HG02852 (cell line): Measurements from ENCODE around the gene TCEAL6.
A peak's percentile ranks its signal among the peaks of the same experiment; 100 is the strongest.
"Not testable (repeated sequence)": the region's sequence is repeated elsewhere in the genome, so short reads cannot be mapped to it uniquely, and the experiment has no call there.

ENCODE experiments used
- ATAC-seq: cut with Tn5 transposase; IDR thresholded peaks from one replicate; pipeline ENCODE4 v1.9.1; 2021; ENCODE audit warnings: mild to moderate bottlenecking, moderate library complexity; ENCODE audit not compliant: unreplicated experiment

TCEAL6 gene

DNA sequence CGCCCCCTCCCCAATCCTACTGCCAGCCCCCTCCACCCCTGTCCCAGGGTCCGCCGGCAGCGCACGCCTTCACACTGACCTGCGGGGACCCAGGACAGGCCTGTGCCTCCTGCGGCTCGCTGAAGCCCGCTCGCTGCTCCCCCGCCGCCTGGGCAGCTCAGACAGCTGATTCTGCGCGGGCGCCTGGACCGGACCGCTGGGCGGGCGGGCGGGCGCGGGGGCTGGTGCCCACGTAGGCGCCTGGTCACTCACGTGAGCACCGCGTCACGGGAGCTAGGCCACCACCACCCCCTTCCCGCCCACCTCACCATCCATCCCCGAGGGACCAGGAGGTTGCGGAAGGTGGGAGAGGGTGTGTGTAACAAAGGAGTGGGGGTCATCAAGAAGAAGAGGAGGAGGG is at the start of gene TCEAL6:
Gene TCEAL6 (minus strand): TSS at position 208 of the 400 bp plus-strand sequence.
- not testable (repeated sequence) for ATAC-seq

DNA sequence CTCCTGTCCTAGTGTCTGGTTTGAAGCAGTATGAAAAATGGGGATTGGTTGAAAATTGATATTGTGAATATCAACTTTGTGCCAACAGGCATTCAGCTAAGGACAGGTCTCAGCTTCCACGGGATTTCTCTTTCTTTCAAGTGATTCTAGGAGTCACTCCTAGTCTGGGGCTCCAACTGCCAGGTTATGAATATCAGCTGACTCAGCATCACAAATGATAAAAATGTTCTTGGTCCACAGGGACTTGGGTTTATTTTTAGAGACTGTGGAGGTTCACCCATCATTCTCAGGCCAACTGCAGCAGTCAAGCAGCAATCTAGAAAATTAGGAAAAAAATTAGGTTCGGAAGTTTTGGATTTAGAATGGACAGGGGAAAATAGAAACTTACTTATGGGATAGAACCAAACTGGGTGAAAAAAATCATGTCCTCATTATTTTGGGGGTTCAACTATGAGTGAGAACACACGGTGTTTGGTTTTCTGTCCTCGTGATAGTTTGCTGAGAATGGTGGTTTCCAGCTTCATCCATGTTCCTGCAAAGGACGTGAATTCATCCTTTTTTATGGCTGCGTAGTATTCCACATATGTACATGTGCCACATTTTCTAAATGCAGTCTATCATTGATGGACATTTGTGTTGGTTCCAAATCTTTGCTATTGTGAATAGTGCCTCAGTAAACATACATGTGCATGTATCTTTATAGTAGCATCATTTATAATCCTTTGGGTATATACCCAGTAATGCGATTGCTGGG is 43.9 kb upstream of the TCEAL6 start:
- ATAC-seq = no peak

DNA sequence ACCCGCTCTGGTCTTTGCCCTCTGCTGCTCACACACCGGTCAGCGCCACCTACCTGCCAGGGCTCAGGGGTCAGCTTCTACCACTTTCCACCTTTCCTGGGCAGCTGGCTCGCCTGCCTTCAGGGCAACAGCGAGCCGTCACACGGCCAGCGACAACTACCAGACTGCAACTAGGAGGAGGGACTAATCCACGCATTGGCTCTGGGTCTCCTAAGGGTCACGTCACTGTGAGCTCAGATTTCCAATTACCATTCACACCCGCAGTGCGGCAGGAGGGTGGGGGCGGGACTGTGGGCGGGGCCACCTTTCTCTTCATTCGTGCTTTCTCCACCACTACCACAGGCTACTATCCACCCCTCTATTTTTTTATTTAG is 13.5 kb upstream of the TCEAL6 start, which contains the start of gene BEX5:
Gene BEX5 (minus strand): TSS at position 172 of the 374 bp plus-strand sequence. CDS start 1,712 bp downstream, outside the sequence.
- peak; percentile 95 for ATAC-seq

DNA sequence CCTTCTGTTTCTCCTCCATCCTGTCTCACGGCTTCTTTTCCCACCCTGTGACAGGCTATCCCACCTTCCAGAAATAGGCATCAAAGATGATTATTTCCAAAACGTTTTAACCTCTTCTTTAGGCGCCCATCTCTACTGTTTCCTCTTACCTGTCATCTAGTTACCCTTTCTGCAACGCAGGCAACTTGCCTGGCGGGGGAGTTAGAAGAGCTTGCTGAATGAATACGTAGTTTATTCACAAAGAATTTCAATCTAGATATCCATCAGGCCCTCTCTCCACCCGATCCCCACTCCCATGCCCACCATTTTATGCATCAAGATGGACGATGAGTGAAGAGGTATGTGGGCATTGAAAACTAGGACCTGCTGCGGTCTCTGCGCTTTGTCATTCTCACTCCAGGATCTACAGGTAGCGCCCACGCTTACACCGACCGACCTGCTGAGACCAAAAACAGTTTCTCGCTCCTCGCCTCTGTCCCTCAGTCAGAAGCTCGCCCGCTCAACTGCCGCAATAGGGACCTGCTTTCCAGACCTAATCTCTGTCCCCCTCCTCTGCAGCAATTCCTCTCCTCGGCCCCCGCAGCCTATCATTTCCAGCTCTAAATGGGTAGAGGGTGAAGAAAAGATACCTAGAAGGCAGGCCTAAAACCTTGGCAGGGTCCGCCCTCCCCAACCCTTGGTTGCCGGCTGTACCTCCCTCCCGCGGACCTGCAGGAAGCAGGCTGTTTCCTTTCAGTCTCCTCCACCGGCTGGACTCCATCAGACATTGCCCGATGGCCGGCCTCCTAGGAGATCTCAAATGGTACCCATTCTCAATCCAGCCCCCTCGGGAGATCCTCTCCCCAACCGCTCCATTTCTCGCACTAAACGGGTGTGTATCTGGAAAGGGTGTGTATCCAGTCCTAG is 12.9 kb upstream of the TCEAL6 start:
- ATAC-seq = peak; percentile 39

DNA sequence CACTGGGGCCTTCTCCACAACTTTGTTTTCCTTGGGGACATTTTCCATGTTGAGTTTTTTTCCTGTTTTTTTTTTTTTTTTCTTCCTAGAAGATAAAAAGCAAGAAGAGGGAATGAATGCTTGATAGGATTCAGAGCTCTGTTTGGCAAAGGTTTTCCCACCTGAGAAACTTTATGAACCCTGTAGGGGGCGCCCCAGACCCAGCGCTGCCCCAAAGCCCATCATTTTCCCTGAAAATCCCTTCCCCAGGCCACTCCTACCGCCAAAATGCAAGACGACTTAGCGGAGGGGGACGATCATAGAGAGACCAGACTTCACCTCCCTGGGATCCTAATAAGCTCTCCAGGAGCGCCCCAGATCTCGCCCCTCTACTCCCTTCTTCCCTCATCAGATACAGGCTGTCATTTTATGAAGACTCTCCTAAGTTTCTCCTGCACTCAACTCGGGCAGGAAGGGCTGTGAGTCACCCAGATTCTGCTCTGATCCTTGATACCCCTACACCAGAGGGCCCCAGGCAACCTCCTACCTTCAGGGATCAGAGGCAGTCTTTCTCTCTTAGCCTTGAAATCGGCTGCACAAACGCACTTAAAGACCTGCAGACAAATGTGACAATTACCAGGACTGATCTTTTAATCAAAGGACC is 12.1 kb upstream of the TCEAL6 start:
- no peak for ATAC-seq

DNA sequence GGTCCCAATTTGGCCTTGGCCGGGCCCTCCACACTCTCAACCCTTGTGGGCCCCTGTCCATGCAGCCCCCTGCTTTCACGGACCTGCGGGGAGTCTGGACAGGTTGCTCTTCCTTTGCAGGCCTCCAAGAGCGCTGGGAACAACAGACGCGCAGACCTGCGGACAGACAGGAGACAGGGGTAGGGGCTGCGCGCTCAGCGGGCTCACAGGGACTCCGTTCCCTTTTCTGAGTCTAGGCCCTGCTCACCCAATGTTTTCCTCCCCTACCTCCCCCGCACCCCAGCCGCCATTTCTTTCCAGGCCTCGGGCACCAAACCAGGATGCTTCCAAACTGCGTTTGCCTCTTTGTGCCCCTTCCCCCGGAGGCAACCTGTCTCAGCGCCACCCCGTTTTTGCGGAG is 650 bp downstream of the TCEAL6 start:
- not testable (repeated sequence) for ATAC-seq

DNA sequence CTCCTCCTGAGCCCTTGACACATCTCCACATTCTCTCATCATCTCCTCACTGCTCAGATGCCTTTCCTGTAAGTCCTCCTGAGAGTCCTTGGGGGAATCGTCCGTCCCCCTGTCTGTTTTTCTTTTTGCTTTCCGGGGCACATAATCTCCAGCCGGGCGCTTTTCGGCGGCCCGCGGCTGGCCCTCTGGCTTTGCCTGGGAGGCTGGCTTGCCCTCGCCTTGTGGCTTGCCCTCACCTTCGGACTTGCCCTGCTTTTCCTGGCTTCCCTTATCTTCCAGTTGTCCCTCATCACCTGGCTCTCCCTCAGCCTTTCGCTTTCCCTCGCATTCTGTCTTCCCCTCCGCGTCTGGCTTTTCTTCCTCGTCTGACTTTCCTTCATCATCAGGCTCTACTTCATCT is 1.4 kb downstream of the TCEAL6 start:
- not testable (repeated sequence) for ATAC-seq

DNA sequence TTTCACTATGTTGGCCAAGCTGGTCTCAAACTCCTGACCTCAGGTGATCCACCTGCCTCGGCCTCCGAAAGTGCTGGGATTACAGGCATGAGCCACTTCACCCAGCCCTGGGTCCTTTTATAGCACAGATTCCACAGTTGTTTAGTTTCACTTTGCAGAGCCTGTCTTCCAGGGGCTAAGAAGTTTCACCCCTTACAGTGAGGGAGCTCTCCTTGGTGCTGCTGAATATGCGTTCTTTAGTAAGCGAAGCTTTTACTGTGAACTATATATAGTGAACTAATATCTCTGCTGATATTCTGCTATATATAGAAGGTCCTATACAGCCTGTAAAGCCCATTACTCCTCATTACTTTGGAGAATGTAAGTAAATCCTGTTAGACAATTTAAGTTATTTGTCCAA is 4.2 kb downstream of the TCEAL6 start:
- ATAC-seq = no peak

DNA sequence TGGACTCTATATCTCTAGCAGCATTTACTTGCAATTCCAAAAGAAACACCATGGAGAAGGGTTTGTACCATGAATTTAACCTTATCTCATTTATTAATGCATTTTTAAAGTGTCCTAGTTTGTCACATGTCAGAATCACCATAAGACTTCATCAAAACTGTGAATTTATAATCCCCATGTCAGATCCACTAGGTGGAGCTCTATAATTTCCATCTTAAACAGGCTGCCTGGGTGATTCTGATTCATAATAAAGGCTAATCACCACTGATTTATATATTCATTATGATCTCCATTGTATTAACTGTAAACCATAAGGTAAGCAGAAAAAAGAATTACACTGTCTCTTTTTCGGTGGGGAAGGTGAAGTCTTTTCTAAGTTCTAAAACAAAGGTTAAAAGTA is 12.8 kb downstream of the TCEAL6 start:
- no peak for ATAC-seq

DNA sequence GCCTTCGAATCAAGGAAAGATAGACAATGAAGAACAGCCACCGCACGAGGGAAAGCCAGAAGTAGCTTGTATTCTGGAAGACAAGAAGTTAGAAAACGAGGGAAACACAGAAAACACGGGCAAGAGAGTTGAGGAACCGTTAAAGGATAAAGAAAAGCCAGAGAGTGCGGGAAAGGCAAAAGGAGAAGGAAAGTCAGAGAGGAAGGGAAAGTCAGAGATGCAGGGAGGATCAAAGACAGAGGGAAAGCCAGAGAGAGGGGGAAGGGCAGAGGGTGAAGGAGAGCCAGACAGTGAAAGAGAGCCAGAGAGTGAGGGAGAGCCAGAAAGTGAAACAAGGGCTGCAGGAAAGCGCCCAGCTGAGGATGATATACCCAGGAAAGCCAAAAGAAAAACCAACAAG is 15.4 kb downstream of the TCEAL6 start:
- ATAC-seq = no peak

DNA sequence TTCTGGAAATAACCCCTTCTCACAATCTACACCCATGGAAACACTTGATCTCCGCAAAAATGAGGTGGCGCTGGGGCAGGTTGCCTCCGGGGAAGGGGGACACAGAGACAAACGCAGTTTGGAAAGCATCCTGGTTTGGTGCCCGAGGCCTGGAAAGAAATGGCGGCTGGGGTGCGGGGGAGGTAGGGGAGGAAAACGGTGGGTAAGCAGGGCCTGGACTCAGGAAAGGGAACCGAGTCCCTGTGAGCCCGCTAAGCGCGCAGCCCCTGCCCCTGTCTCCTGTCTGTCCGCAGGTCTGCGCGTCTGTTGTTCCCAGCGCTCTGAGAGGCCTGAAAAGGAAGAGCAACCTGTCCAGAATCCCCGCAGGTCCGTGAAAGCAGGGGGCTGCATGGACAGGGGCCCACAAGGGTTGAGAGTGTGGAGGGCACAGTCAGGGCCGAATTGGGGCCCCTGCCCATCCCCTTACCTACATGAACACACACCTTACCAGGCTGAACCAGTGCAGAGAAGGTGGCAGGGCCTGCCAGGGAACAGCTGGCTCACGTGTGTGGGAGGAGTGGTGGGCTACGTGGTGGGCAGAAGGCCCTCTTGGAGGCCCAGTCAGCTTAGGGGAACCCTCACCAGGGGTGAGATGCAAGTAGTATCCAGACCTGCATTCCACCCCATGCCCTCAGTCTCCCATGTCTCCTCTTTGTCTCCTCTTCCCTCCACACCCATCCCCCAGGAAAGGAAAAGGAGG is 16.0 kb downstream of the TCEAL6 start:
- not testable (repeated sequence) for ATAC-seq

DNA sequence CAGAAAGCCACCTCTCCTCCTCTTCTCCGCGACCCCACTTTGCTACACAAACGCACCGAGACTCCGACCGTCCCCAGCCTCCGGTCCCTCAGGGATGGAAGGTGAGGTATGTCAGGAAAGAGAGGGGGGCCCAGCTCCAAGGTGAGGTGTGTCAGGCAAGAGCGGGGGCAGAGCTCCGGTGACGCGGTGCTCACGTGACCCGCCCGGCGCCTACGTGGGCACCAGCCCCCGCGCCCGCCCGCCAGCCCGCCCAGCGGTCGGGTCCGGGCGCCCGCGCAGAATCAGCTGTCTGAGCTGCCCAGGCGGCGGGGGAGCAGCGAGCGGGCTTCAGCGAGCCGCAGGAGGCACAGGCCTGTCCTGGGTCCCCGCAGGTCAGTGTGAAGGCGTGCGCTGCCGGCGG is 16.8 kb downstream of the TCEAL6 start, which contains the start of gene TCEAL2:
Gene TCEAL2 (plus strand): TSS at position 244 of the 400 bp plus-strand sequence. CDS start 1,152 bp downstream, outside the sequence.
- ATAC-seq = not testable (repeated sequence)

DNA sequence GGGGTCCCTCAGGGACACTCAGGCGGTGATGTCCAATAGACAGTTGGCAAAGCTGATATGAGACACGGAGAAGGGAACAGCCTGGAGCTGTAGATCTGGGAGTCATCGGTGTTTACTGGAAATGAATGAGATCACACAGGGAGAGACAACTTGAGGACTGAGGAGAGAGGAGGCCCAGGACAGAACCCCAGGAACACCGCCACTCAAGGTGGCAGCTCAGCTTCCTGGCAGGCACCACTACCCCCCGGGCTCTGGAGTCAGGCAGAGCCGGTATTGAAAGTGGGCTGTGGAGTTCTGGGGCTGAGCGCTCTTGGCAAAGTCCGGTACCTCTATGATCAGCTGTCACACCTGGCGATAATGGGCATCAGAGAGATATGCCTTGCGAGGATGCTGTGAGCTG is 17.3 kb downstream of the TCEAL6 start:
- ATAC-seq = not testable (repeated sequence)

DNA sequence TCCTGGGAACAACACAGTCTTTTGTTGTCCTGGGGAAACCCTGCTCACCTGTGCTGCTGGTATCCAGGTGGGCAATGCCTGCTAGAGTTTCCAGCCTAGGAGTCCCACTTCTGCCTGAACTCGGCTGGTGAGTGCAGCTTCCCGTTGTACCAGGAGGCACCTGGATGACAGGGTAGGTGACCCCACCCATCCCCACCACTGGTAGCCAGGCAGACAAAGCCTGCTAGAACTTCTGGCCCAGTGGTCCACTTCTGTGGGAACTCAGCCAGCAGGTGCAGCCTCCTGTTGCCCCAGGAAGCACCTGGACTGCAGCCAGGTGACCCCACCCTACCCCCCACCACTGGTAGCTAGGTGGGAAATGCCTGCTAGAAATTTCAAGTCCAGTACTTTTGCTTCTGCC is 26.5 kb downstream of the TCEAL6 start:
- ATAC-seq = no peak

DNA sequence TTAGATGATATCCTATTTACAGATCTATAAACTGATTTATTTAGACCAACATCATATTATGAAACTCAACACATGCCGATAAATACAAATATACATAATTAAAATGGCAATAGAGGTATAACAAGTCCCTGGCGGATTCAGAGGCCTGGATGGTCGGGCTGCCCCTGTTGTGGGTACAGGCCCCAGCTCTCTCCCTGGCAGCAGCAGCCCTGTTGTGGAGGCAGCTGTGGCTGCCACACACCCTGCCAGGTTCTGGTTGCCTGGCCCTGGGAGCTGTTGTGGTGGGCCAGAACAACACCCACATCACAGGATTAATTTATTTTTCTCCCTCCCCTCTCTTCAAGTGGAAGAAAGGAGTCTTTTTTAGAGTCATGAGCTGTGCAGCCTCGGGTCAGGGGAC is 28.9 kb downstream of the TCEAL6 start:
- no peak for ATAC-seq
